GM19023 (cell line): ENCODE results near the gene SQSTM1.
A peak's percentile ranks its signal among the peaks of the same experiment; 100 is the strongest.

ENCODE experiments used
- ATAC-seq: cut with Tn5 transposase; IDR thresholded peaks from one replicate; pipeline ENCODE4 v1.9.1; 2021; ENCODE audit warnings: mild to moderate bottlenecking, moderate library complexity; ENCODE audit not compliant: unreplicated experiment

Gene SQSTM1

GRCh38 chr5:179805529-179806249 is 15.0 kb upstream of the SQSTM1 start:
- ATAC-seq: peak; percentile 16

DNA sequence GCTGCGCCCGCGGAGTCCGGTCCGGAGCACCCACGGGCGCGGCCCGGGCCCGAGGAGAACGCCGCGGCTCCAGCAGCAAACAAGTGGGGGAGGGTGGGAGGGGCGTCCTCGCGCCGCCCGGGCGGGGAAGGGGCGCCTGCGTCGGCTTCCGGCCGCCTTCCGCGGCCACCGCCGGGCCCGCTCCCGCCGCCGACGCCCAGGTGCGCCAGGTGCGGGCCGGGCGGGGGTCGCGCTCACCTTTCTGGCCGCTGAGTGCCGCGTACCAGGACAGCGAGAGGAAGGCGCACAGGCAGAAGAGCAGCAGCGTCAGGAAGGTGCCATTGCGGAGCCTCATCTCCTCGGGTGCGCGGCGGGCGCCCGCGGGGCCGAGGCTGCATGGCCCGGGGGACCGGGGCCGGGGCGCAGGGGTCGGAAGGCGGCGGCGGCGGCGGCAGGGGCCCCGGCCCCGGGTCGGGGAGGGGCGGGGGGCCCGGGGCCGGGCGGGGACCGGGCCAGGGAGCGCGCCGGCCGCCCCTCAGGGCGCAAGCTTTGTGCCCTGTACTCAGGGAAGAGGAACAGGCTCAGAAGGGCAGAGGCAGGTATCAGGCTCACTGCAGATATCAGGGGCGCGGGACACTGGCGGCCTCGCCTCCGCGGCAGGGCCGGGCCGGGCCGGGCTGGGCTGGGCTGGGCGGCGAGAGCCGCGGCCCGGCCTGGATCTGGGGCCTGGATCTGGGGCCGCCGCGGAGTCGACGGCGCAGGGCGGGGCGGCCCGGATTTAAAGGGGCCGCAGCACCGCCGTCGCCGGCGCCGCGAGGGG is 14.3 kb upstream of the SQSTM1 start, which contains the start of gene MGAT4B:
Gene MGAT4B, minus strand, starts transcription at position 617 of the 799 bp plus-strand sequence. Its CDS starts 283 bp downstream, at position 334.
- ATAC-seq: peak; percentile 74

DNA sequence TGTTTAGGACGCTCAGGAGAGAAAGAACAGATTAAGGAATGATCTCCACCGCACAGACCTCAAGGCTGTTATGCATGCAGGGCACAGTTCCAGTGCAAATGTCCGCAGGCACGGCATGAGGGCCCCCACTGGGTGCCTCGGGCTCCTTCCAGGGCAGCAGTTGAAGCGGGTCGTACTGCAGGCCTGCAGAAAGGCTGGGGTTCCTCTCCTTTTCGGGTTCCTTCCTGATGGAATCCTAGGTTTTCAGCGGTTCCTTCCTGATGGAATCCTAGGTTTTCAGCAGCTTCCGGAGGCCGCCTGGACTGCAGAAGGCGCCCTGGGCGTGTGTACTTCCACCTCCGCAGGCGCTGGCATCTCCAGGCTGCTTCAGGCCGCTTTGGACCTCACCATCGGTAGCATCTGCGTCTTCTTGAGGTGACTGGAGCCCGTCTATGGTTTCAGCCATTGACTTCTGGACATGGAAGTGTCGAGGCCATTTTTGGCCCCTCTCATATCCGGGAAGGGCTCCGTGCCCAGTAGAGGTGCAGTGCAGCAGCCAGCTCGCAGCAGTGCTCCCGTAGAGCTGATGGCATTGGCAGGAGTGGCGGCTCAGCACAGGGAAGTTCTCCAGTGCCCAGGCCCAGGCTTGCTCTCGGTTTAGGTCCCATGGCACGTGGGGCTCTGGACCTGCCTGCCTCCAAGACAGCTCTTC is 8.4 kb upstream of the SQSTM1 start:
- no peak for ATAC-seq

DNA sequence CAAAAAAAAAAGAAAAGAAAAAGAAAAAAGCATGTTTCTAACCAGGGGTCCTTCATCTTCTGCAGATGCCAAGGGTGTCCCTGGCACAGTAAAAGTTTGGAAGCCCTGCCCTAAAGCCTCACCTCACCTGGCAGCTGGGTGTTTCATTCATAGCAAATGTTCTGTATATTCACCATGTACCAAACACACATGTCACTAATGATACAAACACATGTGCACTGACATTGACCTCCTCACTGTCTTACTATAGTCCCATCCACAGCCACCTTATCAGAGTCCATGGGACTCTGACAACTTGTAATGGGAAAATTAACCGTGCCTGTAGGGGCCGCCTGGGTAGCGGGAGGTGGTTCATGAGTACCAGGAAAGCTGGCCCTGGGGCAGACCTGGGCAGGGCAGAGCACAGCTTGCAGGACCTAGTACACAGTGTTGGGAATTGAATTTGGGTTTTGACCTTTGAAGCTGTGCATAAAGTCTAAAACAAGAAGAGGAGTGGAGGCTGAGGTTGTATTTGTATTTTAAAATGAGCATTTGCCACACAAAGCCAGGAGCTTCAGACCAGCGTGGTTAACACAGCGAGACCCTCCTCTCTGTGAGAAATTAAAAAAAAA is 7.6 kb upstream of the SQSTM1 start:
- ATAC-seq: no peak

GRCh38 chr5:179814090-179814489 is 6.6 kb upstream of the SQSTM1 start:
- no peak for ATAC-seq

GRCh38 chr5:179815491-179816249 is 5.0 kb upstream of the SQSTM1 start:
- no peak for ATAC-seq

GRCh38 chr5:179816401-179816795 is 4.3 kb upstream of the SQSTM1 start:
- no peak for ATAC-seq

GRCh38 chr5:179816796-179817469 is 3.8 kb upstream of the SQSTM1 start:
- ATAC-seq: no peak

- ATAC-seq: no peak
Observed at GRCh38 chr5:179817470-179817840, 3.2 kb upstream of the SQSTM1 start.

DNA sequence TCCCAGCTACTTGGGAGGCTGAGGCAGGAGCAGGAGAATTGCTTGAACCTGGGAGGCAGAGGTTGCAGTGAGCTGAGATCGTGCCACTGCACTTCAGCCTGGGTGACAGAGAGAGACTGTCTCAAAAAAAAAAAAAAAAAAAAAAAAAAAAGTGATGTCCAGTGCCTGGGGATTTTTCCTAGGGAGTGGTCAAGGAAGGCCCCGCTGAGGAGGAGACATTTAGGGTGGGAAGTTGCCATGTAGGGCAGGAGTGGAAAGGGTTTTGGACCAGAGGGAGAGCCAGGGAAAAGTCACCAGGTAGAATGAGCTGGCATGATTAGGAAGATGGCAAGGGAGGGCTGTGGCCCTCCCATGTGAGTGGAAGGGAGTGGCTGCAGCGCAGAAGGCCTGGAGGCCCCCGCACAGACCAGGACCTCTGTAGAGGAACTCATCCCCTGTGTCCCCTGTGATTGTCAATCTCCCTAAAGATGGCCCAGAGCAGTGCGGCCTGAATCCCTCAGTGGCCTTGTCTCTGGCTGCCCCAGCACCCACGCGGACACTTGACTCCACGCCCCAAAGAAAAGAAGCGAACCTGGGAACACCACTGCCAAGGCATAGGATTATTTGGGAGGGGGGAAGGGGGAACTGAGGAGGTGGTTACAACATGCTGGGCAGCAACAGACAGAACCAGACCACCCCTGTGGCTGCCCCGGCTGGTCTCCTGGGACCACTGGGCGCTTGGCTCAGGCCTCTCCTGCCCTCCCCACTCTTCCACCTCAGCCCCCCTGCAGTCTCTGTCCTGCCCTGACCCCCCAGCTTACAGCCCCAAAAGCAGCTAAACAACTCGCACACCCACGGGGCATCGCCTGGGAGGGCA is 2.6 kb upstream of the SQSTM1 start:
- ATAC-seq: no peak

GRCh38 chr5:179818746-179819295 is 1.9 kb upstream of the SQSTM1 start:
- ATAC-seq: peak; percentile 60

DNA sequence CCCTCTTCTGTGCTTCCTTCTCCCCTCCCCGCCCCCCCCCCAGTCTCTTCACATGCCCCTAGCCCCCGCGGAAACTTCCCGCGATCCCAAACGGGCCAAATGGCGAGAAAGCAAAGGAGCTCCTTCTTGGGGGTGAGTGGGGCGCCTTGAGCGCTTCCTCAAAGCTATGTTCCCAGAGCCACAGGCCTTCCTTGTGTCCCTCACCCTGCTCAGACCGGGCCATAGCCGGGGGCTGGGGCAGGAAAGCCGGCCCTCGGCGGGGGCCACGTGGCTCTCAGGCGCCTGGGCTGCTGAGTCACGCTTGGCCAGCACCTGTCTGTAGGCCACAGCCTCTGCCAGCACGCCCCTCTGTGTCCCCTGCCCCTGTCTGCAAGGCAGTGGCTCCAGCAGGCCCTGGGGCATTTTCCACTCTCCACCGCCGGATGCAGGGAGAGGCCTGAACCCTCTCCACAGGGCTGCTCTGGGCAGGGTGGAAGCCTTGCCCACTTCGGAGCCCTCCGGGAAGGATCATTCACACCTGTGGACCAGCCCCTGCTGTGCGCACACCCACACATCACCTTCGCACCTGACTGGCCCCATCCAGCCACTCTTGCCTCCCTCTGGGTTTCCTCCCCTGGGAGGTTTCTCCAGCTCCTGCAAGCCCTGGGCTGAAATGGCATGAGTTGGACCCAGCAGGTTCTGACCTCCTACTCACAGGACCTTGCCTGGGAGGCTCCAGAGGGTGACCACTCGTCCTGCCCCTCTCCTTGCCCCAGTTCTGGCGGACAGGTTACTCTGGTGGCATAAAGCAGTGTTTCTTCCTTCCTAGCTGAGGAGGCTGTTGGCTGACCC is 1.2 kb upstream of the SQSTM1 start:
- ATAC-seq: no peak

- ATAC-seq: no peak
Observed at GRCh38 chr5:179820127-179820482, 600 bp upstream of the SQSTM1 start.

DNA sequence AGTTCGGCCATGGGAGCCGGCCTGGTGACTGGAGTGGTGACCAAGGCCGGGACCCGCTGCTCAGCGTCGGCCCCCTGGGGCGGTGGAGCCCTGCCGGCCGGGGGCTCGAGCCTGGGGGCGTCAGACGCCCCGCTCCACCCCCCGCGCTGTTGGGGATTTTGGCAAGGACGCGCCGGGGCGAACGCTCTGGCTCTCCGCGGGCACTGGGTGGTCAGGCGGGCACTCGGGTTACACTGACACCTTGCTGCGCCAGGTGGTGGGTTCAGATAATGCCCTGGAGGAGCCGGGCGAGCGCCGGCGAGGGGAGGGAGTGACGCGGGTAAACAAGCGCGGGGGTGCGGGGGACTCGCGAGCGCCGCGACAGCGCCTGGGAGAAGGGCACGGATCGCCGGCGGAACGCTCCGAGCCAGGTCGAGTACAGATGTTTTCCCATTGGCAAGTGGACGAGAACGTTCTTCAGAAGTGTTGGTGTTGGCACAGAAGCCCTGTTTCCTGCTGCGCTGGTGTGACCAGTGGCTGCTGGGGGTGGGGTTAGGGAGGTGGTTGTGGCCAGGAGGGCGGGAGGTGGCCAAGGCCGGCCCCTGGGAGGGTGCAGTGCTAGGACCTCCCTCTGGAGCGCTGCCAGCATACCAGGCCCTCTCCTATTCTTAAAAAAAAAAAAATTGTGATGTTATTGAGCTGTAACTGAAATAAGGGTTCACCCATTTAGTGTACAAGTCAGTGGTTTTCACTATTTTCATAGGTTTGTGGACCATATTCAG is 773 bp downstream of the SQSTM1 start:
- peak; percentile 42 for ATAC-seq

DNA sequence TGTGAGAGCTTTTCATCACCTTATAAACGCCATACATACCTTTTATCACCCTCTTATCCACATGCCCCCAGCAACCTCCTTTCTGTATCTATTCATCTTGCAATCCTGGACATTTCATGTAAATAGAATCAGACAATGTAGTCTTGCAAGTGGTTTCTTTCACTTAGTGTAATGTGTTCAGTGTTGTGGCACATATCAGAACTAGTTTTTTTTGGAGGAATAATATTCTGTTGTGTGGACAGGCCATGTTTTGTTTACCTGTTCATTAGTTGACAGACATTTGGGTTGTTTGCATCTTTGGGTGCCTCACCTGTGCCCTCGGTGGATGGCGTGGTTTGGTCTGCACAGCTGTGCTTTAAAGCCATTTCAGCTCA is 1.3 kb downstream of the SQSTM1 start:
- no peak for ATAC-seq

- no peak for ATAC-seq
Observed at GRCh38 chr5:179822444-179822990, 1.8 kb downstream of the SQSTM1 start.
